Uterus (tissue), 2 donors: Measurements from ENCODE around the gene HSH2D.

Experiments used
- POLR2A ChIP-seq, 2 donors: fragments of 450-650 bp; IDR thresholded peaks; one replicate each; pipeline ENCODE4 v1.6.1; 2016; ENCODE audit warnings: antibody characterized with exemption in 2 of 2, mild to moderate bottlenecking in 1 of 2, moderate library complexity in 1 of 2
- TF ChIP-seq, protein P1 (sequence below), 4 experiments: fragments of 200-600 bp in 2 of 4; fragments of 450-650 bp in 2 of 4; sonication (generic) in 2 of 4; IDR thresholded peaks; one replicate each; pipeline ENCODE4 v1.5.1; 2016 to 2019; ENCODE audit warnings: antibody characterized with exemption in 4 of 4, mild to moderate bottlenecking in 2 of 4, moderate library complexity in 1 of 4

DNA sequence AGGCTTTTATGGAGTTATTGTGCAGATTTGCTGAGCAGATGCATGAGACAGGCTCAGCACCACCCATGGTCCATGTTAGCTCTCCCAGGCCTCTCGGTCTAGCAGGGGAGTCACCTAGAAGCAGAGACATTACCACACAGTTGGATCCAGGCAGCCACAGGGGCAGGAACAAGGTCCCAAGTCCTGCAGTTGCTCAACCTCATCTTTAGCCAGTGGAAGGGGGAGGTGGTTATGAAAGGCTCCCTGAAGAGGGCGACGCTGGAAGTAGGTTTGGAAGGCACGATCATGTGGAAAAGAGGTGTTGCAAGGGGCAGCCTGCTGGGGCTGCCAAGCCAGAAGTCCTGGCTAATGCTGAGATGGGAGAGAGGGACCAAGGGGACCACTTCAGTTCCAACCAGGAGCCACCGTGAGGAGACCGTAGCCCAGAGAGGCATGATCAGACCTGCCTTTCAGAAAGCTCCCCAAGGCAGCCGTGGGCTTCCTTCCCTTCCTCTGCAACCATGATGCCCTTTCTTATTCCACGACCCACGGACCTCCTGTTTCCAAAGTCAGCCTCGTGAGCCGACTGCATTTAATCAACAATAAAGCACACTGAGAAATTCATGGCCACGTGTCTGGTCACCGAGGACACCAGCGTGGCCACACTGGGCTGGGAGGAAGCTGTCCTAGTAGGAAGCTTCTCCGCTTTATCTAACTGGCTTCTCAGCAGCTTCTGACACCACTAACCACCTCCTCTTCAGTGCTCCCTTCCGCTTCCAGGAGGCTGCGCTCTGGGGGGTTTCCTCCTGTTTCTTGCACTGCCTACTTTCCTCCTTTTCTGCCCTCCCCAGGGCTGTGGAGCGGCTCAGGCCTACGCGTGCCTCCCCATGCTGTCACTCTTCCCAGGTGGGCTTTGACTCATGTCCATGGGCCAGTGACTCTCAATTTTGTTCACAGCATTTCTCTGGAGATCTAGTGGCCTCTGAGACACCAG, 56.8 kb downstream of the HSH2D start:
- TF ChIP-seq, protein P1, sequence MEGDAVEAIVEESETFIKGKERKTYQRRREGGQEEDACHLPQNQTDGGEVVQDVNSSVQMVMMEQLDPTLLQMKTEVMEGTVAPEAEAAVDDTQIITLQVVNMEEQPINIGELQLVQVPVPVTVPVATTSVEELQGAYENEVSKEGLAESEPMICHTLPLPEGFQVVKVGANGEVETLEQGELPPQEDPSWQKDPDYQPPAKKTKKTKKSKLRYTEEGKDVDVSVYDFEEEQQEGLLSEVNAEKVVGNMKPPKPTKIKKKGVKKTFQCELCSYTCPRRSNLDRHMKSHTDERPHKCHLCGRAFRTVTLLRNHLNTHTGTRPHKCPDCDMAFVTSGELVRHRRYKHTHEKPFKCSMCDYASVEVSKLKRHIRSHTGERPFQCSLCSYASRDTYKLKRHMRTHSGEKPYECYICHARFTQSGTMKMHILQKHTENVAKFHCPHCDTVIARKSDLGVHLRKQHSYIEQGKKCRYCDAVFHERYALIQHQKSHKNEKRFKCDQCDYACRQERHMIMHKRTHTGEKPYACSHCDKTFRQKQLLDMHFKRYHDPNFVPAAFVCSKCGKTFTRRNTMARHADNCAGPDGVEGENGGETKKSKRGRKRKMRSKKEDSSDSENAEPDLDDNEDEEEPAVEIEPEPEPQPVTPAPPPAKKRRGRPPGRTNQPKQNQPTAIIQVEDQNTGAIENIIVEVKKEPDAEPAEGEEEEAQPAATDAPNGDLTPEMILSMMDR (IDR thresholded peaks at IDR 0.05), result no peak
- no peak for TF ChIP-seq POLR2A (IDR thresholded peaks at IDR 0.05)
